ENCODE data around the gene MPPED2. TPM values are rescaled to one million over a fixed set of nuclear protein-coding genes. Genes with fewer than 3 reads are reported as not detected.

The MPPED2 gene
- total and polyA plus RNA-seq, 2 of the 13 experiments (the other 11 are each of a cell fraction or from before 2014, with no cell fraction given) = not detected

DNA sequence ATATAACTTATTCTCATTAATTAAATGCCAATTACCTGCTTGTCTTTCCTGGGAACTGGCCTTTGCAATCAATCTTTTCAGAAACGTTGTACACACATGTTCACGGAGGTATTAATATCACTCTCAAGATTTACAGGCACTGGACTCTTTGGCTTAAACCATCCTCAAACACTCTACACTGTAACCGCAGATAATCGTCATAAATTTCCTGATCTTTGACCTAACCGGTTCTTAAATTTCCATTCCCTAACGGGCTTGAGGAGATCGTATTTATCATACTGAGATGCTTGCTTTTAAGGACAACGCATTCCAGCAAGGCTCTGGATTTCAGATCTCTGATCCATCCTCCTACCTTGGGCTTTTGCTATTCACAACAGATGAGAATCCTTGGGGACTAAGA is 190.4 kb downstream of the MPPED2 start:
- ATAC-seq (no peak), DNase-seq (ENCODE audit: low spot score) (no peak), FAIRE-seq (no peak)
- in situ Hi-C loops (cut with HindIII; ENCODE audit: extremely low pct_ligation_motif_present, low pct_unique_long_range_greater_than_20kb) = no loop called here
- Histone ChIP-seq H2AFZ (ENCODE audit: low read length) (no peak overlapping the region), H3K79me2 (ENCODE audit: insufficient read depth, low read length) (no peaks in the 10 kb centered on the region), H3K9ac (ENCODE audit: insufficient read depth, low read depth, low read length) (no peak overlapping the region), H3K36me3 (replicated peaks in 1 of 2; ENCODE audit: control insufficient read depth in 1 of 2, insufficient read depth in 2 of 2, low read length in 2 of 2) (no peaks in the 10 kb centered on the region), H3K9me3 (ENCODE audit: low read length) (no peaks in the 10 kb centered on the region), H4K20me1 (ENCODE audit: insufficient read depth, low read length) (no peaks in the 10 kb centered on the region), H3K4me3 (replicated peaks in 1 of 3; ENCODE audit: insufficient read depth in 1 of 3, low read depth in 2 of 3, low read length in 3 of 3) (no peak overlapping the region), H3K4me1 (ENCODE audit: insufficient read depth, low read length) (no peaks in the 10 kb centered on the region), H3K27me3 (ENCODE audit: control insufficient read depth in 1 of 2, insufficient read depth in 2 of 2, low read length in 2 of 2) (no peaks in the 10 kb centered on the region; a peak in 1 of 5 replicates), H3K4me2 (ENCODE audit: low read depth, low read length) (no peak overlapping the region), H3K27ac (ENCODE audit: extremely low read length, insufficient read depth, low read length) (no peak overlapping the region)
- no TSS peak for BruUV-seq (replicated peaks)
- CTCF ChIA-PET (ENCODE audit: low intra/inter-chr PET ratio, low total read pairs) = no interaction called here
- POLR2A ChIA-PET = no interaction called here
- intact Hi-C loops (cut with micrococcal nuclease; ENCODE audit: unreplicated experiment) = no loop called here
- WGBS (ENCODE audit: low lambda C conversion rate) = 19% methylated on average over 8 of the region's 8 CpGs
- TF ChIP-seq ZBTB34 (CRISPR knock-in tag; IDR thresholded peaks at IDR 0.05) (no peak), TEAD3 (CRISPR knock-in tag; optimal IDR thresholded peaks at IDR 0.05; ENCODE audit: borderline replicate concordance) (no peak), JARID2 (CRISPR knock-in tag; IDR thresholded peaks at IDR 0.05; ENCODE audit: insufficient replicate concordance) (no peak), ZNF10 (CRISPR knock-in tag; IDR thresholded peaks at IDR 0.05; ENCODE audit: borderline replicate concordance, low read depth) (no peak), ZNF17 (CRISPR knock-in tag; IDR thresholded peaks at IDR 0.05) (no peak), ZNF350 (CRISPR knock-in tag; IDR thresholded peaks at IDR 0.05; ENCODE audit: borderline replicate concordance, low read depth) (no peak), ZNF780A (CRISPR knock-in tag; IDR thresholded peaks at IDR 0.05) (no peak), ZNF331 (CRISPR knock-in tag; IDR thresholded peaks at IDR 0.05) (no peak), ZSCAN12 (CRISPR knock-in tag; IDR thresholded peaks at IDR 0.05) (no peak), NPAS2 (CRISPR knock-in tag; IDR thresholded peaks at IDR 0.05; ENCODE audit: borderline replicate concordance) (no peak), ZNF251 (CRISPR knock-in tag; IDR thresholded peaks at IDR 0.05) (no peak), CENPX (CRISPR knock-in tag; IDR thresholded peaks at IDR 0.05) (no peak), SMAD1 (CRISPR knock-in tag; IDR thresholded peaks at IDR 0.05; ENCODE audit: borderline replicate concordance, low read depth) (no peak), CCDC6 (CRISPR knock-in tag; IDR thresholded peaks at IDR 0.05) (no peak)
- TF ChIP-seq, protein P1, sequence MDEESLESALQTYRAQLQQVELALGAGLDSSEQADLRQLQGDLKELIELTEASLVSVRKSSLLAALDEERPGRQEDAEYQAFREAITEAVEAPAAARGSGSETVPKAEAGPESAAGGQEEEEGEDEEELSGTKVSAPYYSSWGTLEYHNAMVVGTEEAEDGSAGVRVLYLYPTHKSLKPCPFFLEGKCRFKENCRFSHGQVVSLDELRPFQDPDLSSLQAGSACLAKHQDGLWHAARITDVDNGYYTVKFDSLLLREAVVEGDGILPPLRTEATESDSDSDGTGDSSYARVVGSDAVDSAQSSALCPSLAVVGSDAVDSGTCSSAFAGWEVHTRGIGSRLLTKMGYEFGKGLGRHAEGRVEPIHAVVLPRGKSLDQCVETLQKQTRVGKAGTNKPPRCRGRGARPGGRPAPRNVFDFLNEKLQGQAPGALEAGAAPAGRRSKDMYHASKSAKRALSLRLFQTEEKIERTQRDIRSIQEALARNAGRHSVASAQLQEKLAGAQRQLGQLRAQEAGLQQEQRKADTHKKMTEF (CRISPR knock-in tag; IDR thresholded peaks at IDR 0.05) = no peak
- TF ChIP-seq, protein P2, sequence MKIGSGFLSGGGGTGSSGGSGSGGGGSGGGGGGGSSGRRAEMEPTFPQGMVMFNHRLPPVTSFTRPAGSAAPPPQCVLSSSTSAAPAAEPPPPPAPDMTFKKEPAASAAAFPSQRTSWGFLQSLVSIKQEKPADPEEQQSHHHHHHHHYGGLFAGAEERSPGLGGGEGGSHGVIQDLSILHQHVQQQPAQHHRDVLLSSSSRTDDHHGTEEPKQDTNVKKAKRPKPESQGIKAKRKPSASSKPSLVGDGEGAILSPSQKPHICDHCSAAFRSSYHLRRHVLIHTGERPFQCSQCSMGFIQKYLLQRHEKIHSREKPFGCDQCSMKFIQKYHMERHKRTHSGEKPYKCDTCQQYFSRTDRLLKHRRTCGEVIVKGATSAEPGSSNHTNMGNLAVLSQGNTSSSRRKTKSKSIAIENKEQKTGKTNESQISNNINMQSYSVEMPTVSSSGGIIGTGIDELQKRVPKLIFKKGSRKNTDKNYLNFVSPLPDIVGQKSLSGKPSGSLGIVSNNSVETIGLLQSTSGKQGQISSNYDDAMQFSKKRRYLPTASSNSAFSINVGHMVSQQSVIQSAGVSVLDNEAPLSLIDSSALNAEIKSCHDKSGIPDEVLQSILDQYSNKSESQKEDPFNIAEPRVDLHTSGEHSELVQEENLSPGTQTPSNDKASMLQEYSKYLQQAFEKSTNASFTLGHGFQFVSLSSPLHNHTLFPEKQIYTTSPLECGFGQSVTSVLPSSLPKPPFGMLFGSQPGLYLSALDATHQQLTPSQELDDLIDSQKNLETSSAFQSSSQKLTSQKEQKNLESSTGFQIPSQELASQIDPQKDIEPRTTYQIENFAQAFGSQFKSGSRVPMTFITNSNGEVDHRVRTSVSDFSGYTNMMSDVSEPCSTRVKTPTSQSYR (CRISPR knock-in tag; IDR thresholded peaks at IDR 0.05; ENCODE audit: borderline replicate concordance) = no peak
- TF ChIP-seq, protein P3, sequence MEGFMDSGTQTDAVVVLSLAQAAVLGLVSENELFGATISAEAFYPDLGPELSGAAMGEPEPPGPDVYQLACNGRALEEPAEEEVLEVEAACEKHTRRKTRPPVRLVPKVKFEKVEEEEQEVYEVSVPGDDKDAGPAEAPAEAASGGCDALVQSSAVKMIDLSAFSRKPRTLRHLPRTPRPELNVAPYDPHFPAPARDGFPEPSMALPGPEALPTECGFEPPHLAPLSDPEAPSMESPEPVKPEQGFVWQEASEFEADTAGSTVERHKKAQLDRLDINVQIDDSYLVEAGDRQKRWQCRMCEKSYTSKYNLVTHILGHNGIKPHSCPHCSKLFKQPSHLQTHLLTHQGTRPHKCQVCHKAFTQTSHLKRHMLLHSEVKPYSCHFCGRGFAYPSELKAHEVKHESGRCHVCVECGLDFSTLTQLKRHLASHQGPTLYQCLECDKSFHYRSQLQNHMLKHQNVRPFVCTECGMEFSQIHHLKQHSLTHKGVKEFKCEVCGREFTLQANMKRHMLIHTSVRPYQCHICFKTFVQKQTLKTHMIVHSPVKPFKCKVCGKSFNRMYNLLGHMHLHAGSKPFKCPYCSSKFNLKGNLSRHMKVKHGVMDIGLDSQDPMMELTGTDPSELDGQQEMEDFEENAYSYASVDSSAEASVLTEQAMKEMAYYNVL (CRISPR knock-in tag; IDR thresholded peaks at IDR 0.05; ENCODE audit: borderline replicate concordance) = no peak
